Activated naive CD4-positive, alpha-beta T cell treated with anti-CD3 and anti-CD28 coated beads, Interleukin-2, amount 50 U/mL, for 72 hours (primary cell): ENCODE measurements around the gene RPL18. TPM values are rescaled to one million over a fixed set of nuclear protein-coding genes. Genes with fewer than 3 reads are reported as not detected.

Source experiments
- ATAC-seq, 2 donors: fragments of 150-1000 bp; cut with Tn5 transposase; 2 replicates each; pipeline ENCODE4 v1.10.0; 2021; ENCODE audit warnings: mild to moderate bottlenecking in 2 of 2, moderate library complexity in 2 of 2
- DNase-seq, 2 donors: peaks; one replicate each; pipeline ENCODE4 v3.0.0; 2021 to 2022; ENCODE audit warnings: low spot score in 2 of 2
- H3K27ac Mint-ChIP-seq, 2 donors: one replicate each; pipeline ENCODE4 v1.8.0; 2022; ENCODE audit warnings: mild to moderate bottlenecking in 2 of 2, mixed read lengths in 2 of 2
- H3K36me3 Mint-ChIP-seq, 2 donors: one replicate each; pipeline ENCODE4 v1.8.0; 2022; ENCODE audit warnings: mixed read lengths in 2 of 2
- H3K9me3 Mint-ChIP-seq, 2 donors: one replicate each; pipeline ENCODE4 v1.8.0; 2022; ENCODE audit warnings: mixed read lengths in 2 of 2
- total RNA-seq, 2 donors: library from RNA; stranded (reverse); gene quantifications; one replicate each; pipeline ENCODE4 v1.2.3, GENCODE V29; 2022

The RPL18 gene
- total RNA-seq, 2 donors from 2014 or later: 2,030 to 2,264 TPM

DNA sequence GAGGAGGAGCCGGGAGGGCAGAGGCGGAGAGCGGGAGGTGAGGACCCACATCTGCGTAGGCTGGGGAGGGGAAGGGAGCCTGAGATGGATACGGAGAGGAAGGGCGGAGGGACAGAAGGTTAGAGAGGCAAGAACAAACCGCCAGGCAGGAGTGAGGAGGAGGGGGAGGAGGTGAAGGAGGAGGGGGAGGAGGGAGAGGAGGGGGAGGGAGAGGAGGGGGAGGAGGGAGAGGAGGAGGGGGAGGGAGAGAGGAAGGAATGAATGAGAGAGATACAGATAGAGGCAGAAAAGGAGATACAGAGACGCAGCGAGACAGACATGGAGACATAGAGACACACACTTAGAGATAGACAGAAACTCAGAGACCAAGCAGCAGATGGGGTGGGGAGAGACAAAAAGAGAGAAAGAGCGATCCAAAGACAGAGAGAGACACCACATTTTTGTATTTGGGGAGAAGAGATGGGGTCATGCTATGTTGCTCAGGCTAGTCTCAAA, 27.8 kb upstream of the RPL18 start:
- ATAC-seq (no peak), DNase-seq (no peak)
- H3K36me3 Mint-ChIP-seq: no peaks in the 10 kb centered on the region
- peak overlapping the region in 1 of 2 donors; percentile 80 for H3K27ac Mint-ChIP-seq
- H3K9me3 Mint-ChIP-seq: no peaks in the 10 kb centered on the region

DNA sequence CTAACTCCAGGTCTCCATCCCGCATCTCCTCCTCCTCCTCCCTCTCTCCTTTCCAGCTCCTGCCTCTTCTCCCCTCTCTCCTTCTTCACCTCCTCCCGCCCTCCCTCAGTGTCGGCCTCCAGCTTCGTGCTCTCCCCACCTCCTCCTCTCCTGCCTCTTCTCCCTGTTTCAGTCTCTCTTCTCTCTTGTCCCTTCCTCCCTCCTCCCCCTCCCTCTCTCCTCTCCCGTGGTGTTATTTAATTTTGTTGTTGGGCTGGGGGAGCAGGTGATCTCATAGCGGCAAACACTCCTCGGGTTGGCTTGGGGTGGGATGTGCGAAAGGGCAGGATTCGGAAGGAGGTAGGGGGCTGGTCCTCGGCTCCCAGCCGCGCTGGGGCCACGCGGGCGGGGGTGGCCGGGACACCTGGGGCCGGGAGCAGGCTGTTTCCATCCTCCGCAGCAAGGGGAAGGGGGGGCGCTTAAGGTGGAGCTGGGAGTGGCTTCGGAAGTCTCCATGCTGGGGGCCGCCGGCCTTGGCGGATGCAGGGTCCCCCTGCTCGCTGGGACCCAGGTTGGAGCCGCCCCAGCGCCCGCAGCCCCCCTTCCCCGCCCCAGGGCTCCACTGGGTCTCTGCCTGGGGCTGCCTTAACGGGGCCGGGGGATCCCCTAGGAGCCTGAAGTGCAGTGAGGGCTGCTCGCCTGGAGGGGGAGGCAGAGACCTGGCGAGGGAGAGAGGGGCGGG, 27.2 kb upstream of the RPL18 start, which contains the start of gene CA11:
Gene CA11 (minus strand): TSS at position 187 of the 721 bp plus-strand sequence. CDS start 555 bp downstream, outside the sequence.
- Mint-ChIP-seq H3K9me3 (no peaks in the 10 kb centered on the region), H3K27ac (peak within 1 kb of the TSS; percentile 80 to 81), H3K36me3 (no peaks in the 10 kb centered on the region)
- ATAC-seq (peak; percentile 87 to 93), DNase-seq (peak; percentile 92 to 96)

DNA sequence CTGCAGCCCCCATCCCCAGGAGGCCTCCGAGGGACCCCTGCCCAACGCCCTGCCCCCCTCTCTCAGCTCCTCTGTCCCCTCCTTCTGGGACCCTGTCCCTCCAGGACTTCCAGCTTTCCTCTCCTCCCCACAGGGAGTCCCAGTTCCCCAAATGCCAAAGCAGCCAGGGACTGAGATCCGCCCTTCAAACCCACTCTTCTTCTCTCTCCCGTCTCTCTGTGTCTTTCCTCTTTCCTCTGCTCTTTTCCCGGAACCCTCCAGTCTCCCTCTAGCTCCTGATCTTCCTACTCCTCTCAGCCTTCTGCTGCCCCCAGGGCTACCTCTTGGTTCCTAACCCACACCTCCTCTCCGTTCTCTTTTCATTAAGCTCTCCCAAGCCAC, 26.6 kb upstream of the RPL18 start:
- H3K9me3 Mint-ChIP-seq: no peaks in the 10 kb centered on the region
- no peak for ATAC-seq
- DNase-seq: no peak
- no peaks in the 10 kb centered on the region for H3K36me3 Mint-ChIP-seq
- peak overlapping the region; percentile 80 to 81 for H3K27ac Mint-ChIP-seq

DNA sequence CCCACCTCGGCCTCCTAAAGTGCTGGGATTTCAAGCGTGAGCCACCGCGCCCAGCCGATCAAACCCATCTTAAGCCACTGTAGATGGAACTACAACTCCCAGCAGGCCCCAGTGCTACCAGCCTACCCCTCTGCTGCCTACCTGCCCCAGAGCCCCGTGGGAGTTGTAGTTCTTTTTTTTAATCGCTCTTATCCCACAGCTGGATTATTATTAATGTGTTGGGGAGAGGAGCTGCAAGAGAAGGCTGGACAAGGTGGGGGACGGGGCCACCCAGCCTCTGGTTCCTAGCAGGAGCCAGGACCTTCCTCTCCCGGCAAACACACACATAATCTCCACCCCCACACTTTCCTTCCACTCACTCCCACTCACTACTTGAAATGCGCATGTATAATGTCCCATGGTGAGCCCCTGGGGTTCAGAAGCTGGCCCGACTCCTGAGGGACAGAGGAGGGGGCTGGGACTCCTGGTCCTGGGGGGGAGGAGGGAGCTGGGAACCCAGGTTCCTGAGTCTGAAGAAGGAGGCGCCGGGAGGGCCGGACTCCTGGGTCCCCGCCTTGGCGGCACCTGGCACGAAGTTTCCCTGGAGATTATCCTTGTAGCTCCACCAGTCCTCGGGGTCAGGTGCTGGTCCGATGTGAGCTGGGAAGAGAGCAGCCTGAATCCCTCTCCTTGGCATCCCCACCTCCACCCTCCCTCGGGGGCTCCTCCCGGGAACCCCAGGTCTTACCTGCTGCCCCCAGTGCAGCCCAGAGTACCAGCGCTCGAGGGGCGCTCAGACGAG, 26.1 kb upstream of the RPL18 start:
- H3K27ac Mint-ChIP-seq: peak overlapping the region in 1 of 2 donors; percentile 80
- DNase-seq (peak in 1 of 2 donors; percentile 70), ATAC-seq (peak; percentile 28 to 76)
- H3K9me3 Mint-ChIP-seq: no peaks in the 10 kb centered on the region
- no peaks in the 10 kb centered on the region for H3K36me3 Mint-ChIP-seq

DNA sequence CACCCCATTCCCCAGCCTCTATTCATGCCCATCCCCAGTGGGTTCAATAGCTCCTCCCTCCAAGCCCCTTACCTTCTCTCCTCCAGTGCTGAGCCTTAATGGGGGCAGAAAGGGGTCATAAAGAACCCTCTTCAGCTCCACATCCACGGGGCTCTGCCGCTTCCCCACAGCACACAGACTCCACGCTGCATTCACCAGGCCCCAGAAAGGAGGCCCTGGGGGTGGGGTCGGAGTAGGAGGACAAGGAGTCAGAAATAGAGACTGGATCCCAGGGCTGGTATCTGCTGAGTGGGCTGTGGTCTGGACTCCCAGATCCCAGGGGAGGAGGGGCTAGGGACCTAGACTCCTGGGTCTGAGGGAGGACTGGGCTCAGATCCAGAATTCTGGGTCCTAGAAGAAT, 25.4 kb upstream of the RPL18 start:
- DNase-seq: no peak
- no peak for ATAC-seq

DNA sequence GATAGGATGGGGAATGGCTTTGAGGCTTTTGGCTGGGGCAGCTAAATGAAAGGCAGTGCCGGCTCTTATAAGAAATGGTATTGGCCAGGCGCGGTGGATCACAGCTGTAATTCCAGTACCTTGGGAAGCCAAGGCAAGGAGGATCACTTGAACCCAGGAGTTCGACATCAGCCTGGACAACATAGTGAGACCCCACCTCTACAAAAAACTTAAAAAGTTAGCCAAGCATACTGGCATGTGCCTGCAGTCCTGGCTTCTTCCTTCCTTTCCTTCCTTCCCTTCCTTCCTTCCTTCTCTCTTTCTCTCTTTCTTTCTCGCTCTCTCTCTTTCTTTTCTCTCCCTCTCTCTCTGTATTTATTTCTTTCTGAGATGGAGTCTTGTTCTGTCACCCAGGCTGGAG, 23.9 kb upstream of the RPL18 start:
- Mint-ChIP-seq H3K27ac (no peak overlapping the region), H3K36me3 (peaks cover 0 to 12% of the 10 kb centered on the region in 2 donors), H3K9me3 (peaks cover 0 to 7% of the 10 kb centered on the region in 2 donors)
- DNase-seq: no peak
- no peak for ATAC-seq

More for the DNA sequence above, 25.4 kb upstream of the RPL18 start:
- H3K9me3 Mint-ChIP-seq: no peaks in the 10 kb centered on the region
- no peaks in the 10 kb centered on the region for H3K36me3 Mint-ChIP-seq
- H3K27ac Mint-ChIP-seq: no peak overlapping the region

DNA sequence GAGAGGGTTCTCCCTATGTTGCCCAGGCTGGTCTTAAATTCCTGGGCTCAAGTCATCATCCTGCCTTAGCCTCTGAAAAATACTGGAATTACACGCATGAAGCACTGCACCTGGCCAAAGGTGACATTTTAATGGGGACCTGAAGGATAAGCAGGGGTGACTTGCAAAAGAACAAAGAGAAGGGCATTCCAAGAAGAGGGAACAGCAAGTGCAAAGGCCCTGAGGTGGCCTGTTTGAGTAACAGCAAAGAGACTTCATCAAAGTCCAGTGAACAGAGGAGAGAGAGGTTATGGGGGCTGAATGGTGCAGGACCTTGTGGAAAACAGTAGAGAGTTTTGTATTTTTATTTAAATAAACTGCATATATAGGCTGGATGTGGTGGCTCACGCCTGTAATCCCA, 22.9 kb upstream of the RPL18 start:
- DNase-seq: no peak
- ATAC-seq: no peak
- no peak overlapping the region for H3K27ac Mint-ChIP-seq
- H3K36me3 Mint-ChIP-seq: peaks cover 0 to 16% of the 10 kb centered on the region in 2 donors
- peaks cover 0 to 11% of the 10 kb centered on the region in 2 donors for H3K9me3 Mint-ChIP-seq

DNA sequence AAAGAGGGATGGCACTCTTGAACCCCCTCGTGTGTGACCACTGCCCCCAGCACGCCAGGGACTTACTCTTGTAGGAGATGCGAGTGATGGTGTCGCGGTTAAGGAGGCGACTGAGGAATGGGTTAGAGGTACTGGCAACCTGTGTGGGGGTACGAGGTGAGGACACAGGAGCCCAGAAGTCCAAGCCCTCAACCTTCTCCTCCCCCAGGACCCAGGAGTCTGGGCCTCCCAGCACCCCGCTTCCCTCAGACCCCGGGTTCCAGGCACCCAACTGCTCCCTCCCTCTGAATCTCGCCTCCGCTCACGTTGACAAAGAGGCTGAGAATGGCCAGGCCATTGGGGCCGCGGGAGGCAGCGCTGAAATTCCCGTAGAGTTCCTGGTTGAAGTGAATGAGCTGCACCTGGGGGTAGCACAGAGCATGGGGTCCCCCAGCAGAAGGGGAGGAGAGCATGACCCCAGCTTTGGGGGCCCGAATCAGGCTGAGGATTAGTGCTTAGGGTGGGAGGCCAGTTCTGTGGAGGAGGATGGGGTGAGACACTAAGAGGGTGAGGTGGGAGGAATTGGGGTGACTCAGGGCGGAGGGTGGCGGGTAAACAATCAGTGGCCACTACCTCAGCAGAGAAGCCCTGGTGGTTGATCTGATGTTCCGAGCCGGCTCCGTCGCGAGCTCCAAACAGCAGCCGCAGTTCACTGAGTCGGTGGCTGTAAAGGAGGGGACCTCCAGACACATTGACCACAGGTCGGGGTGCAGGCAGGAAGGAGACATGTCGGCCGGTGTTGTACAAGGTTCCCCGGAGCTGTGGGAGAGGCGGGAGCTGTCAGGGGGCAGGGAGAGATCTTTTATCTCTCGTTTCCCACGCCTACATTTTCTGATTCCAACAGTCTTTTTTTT, 20.8 kb upstream of the RPL18 start:
- ATAC-seq: no peak
- H3K9me3 Mint-ChIP-seq: peaks cover 0 to 11% of the 10 kb centered on the region in 2 donors
- DNase-seq: no peak
- peaks cover 0 to 16% of the 10 kb centered on the region in 2 donors for H3K36me3 Mint-ChIP-seq
- no peak overlapping the region for H3K27ac Mint-ChIP-seq

DNA sequence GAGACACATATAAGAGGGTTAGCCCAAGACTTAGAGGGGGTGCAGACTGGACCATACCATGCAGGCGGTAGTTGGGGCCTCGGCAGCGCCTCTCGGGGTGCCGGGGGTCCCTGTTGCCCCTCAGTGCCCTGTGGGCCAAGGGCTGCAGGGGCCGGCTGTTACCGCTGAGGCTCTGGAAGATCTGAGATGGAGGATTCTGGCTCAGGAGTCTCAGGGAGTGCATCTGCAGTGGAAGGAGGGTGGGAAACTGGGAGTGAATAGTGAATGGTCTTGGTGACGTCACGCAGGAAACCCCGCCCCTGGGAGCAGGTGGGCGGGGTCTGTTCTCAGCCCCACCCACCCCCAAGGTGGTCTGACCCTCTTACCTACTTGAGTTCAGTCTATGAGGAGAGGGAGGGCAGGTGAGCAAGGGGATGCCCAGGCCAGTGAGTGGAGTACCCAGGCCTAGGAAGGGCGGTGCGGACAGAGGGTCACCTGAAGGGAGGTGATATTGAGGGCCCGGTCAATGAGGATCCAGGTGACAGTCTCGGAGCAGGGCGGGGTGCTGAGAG, 19.9 kb upstream of the RPL18 start:
- Mint-ChIP-seq H3K36me3 (peaks cover 0 to 16% of the 10 kb centered on the region in 2 donors), H3K9me3 (peaks cover 0 to 11% of the 10 kb centered on the region in 2 donors), H3K27ac (peak overlapping the region; percentile 11 to 91)
- ATAC-seq: no peak
- DNase-seq: no peak

DNA sequence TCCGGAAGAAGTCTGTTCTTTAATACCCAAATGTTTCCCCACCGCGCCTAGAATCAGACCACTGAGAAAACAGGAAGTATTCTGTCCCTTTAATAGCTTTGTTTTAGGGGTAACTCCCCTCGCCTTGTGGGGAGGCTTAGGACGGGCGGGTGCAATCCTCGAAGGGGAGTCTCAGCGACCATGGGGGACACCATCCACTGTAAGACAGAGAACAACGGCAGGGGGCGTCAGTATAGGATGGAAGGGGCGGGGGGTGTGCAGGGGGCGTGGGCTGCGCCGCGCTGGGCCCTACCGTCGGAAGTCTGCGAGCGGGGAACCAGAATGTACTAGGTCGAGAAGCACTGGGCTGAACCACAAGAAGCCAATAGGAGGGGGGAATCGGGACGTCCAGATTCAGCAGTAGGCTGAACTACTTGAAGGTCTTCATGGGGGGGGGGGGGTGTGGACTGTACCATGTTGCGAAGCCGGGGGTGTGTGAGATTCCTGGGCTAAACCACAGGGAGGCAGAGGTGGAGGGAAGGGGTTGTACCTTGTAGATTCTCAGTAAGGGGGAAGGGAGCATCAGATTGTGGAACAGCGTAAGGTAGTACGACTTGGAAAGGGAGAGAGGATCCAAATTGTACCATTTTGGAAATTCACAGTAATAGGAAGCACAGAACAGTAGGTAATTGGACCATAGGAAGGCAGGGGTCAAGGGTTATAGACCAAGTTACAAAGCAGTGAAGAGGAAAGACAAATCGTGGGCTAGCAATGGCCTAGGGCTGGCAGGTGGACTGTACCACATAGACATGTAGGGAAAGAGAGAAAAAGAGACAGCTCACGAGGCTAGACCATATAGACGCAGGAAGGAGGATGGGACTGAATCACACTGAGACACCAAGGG, 19.2 kb upstream of the RPL18 start:
- ATAC-seq (peak; percentile 21 to 25), DNase-seq (peak; percentile 64 to 66)
- H3K36me3 Mint-ChIP-seq: peaks cover 0 to 16% of the 10 kb centered on the region in 2 donors
- peak overlapping the region; percentile 91 to 100 for H3K27ac Mint-ChIP-seq
- H3K9me3 Mint-ChIP-seq: peaks cover 0 to 11% of the 10 kb centered on the region in 2 donors

DNA sequence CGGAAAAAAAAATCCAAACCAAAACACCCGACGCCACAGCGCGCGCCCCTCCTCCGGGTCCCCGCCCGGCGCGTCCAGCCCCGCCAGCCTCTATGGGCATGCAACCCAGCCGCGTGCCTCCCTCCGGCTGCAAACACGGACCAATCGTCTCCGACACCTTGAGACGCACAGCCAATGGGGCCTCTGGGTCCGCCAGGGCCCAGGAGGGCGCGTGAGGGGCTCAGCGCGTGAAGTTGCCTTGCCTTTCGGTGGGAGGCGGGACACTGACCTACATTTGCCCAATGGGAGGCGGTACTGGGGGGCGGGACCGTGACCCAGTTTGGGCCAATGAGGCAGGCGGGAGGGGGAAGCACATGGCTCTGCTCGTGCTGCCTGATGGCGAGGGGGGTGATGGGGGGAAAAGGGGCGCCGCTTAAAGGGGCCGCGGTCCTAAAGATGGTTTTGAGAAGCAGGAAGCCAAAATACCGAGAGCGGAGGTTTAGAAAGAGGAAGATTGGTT, 18.5 kb upstream of the RPL18 start:
- H3K36me3 Mint-ChIP-seq: peaks cover 0 to 16% of the 10 kb centered on the region in 2 donors
- peak; percentile 52 to 85 for ATAC-seq

DNA sequence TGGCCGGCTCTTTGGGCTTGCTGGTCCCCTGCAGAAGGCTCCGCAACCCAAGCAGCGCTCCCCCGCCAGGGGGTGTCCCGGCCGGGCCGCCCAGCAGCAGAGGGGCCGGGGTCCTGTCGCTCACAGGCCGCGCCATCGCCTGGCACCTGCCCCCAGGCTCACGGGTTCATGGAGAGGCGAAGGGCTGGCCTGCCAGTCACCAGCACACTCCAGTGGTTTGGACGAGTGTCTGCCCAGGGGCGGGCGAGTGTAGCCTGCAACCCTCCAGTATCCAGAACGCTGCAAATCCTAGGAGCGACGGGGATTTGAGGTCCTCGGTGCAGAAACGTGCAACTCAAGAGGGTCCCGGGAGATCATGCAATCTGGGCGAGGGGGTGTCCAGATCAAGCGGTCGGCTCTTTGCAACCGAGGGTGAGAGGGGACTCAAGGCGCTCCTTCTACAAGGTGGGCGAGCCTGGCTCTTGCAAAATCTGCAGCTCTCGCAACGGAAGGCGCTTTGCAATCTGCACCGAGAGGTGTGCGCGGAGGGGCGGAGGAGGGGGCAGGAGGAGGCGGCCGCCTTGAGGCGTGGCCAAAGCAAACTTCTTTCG, 18.0 kb upstream of the RPL18 start, which contains the start of gene DBP:
Gene DBP (minus strand): TSS at position 521 of the 590 bp plus-strand sequence. CDS start 385 bp downstream, at position 136.
- Mint-ChIP-seq H3K9me3 (peaks cover 0 to 11% of the 10 kb centered on the region in 2 donors), H3K36me3 (peaks cover 0 to 16% of the 10 kb centered on the region in 2 donors), H3K27ac (peak within 1 kb of the TSS; percentile 91 to 100)
- ATAC-seq (peak in 1 of 2 donors; percentile 3), DNase-seq (peak in 1 of 2 donors; percentile 69)

More for the DNA sequence above, 18.5 kb upstream of the RPL18 start:
- peak overlapping the region; percentile 91 to 100 for H3K27ac Mint-ChIP-seq
- peaks cover 0 to 11% of the 10 kb centered on the region in 2 donors for H3K9me3 Mint-ChIP-seq
- DNase-seq: peak; percentile 88 to 97

DNA sequence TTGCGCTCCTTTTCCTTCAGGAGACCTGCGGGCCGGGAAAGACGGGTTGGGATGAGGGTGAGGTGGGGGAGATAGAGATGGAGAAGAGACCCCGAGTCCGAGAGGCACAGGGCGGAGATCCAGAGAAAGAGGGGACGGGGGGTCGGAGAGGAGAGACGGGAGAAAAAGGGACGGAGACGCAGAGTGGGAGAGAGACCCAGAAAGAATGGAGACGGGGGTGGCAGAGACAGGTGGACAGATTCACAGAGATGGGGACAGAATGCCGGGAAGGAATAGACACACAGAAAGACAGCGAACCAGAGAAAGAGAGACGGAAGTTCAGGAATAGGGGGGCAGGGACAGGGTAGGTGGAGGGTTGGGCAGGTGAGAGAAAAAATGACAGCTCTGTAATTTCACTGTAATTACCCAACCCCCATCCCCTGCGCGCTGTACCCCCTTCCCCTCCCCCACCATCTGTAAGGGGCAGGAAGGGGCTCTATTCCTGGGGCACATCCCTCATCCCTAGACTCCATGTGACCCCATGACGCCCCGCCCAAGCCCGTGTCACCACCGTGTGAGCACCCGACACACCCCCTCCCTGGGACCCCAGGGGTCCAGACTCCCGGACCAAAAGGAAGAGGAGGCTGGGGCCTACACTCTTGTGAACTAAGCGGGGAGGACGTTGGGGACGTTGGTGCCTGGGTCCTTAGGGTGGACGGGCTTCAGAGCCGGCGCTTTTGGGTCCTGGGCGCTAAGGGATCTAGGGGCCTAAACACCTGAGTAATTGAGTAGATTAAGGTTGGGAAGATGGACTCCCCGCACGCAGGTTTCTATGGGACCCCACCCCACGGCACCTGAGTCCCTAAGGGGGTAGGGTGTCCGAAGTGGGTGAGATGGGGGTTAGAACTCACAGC, 17.2 kb upstream of the RPL18 start:
- Mint-ChIP-seq H3K9me3 (peaks cover 0 to 11% of the 10 kb centered on the region in 2 donors), H3K27ac (peak overlapping the region; percentile 18 to 71), H3K36me3 (peaks cover 0 to 16% of the 10 kb centered on the region in 2 donors)
- DNase-seq (no peak), ATAC-seq (no peak)
